ENCODE data around the gene EXOC7.

- TF ChIP-seq CTCF (conservative IDR thresholded peaks at IDR 0.05; ENCODE audit: low read length), result no peak
- TF ChIP-seq EZH2phosphoT487 (IDR thresholded peaks at IDR 0.05; ENCODE audit: borderline replicate concordance, low read depth, low read length), result no peak
These were observed 16.1 kb downstream of the EXOC7 start for GRCh38 chr17:76087531-76087930.

Data from OCI-LY7 (cell line).